Immature natural killer cell (primary cell): ENCODE data around the gene ARHGEF25. TPM values are rescaled to one million over a fixed set of nuclear protein-coding genes. Genes with fewer than 3 reads are reported as not detected.
"Not testable (repeated sequence)": the region's sequence is repeated elsewhere in the genome, so short reads cannot be mapped to it uniquely, and the experiment has no call there.

Source experiments
- DNase-seq, 3 donors: peaks; one replicate each; pipeline ENCODE4 v3.0.0; 2022; ENCODE audit warnings: mixed read lengths in 1 of 3
- H3K27ac Mint-ChIP-seq, 6 donors: one replicate each; pipeline ENCODE4 v1.8.0; 2020; ENCODE audit warnings: mixed read lengths in 6 of 6, mild to moderate bottlenecking in 5 of 6, inconsistent platforms in 4 of 6, moderate library complexity in 3 of 6
- H3K27me3 Mint-ChIP-seq, 3 donors: one replicate each; pipeline ENCODE4 v1.8.0; 2020 to 2021; ENCODE audit warnings: low read depth in 3 of 3, mild to moderate bottlenecking in 3 of 3, mixed read lengths in 3 of 3, moderate library complexity in 3 of 3, inconsistent platforms in 1 of 3
- H3K36me3 Mint-ChIP-seq, 3 donors: one replicate each; pipeline ENCODE4 v1.8.0; 2020; ENCODE audit warnings: mixed read lengths in 3 of 3, inconsistent platforms in 2 of 3, mild to moderate bottlenecking in 2 of 3
- H3K4me1 Mint-ChIP-seq, 2 donors: one replicate each; pipeline ENCODE4 v1.8.0; 2020; ENCODE audit warnings: inconsistent platforms in 2 of 2, mild to moderate bottlenecking in 2 of 2, mixed read lengths in 2 of 2, moderate library complexity in 1 of 2
- H3K4me3 Mint-ChIP-seq, 5 donors: one replicate each; pipeline ENCODE4 v1.8.0; 2020; ENCODE audit warnings: mild to moderate bottlenecking in 5 of 5, mixed read lengths in 5 of 5, inconsistent platforms in 3 of 5, moderate library complexity in 3 of 5
- H3K9me3 Mint-ChIP-seq, 6 donors: one replicate each; pipeline ENCODE4 v1.8.0; 2020; ENCODE audit warnings: mild to moderate bottlenecking in 6 of 6, mixed read lengths in 6 of 6, inconsistent platforms in 4 of 6, moderate library complexity in 3 of 6
- polyA plus RNA-seq, 3 donors: library from polyadenylated mRNA; unstranded; fragments of 300-500 nt; fragmentation: Illumina TruSeq; gene quantifications; one replicate each; pipeline ENCODE4 v1.2.3, GENCODE V29; 2021

The ARHGEF25 gene
- polyA plus RNA-seq, 3 donors from 2014 or later, result 0.27 TPM; not detected in 2

- Mint-ChIP-seq H3K9me3 (no peaks in the 10 kb centered on the region), H3K36me3 (no peaks in the 10 kb centered on the region), H3K27me3 (peaks cover 2 to 13% (median 2%) of the 10 kb centered on the region in 3 donors), H3K4me3 (no peak overlapping the region), H3K27ac (no peak overlapping the region), H3K4me1 (peaks cover 2 to 6% of the 10 kb centered on the region in 2 donors)
- no peak for DNase-seq
These were observed 31.4 kb upstream of the ARHGEF25 start for GRCh38 chr12:57579677-57580465.

GRCh38 chr12:57580466-57580795, 30.8 kb upstream of the ARHGEF25 start:
- Mint-ChIP-seq H3K36me3 (no peaks in the 10 kb centered on the region), H3K4me1 (peaks cover 2 to 6% of the 10 kb centered on the region in 2 donors), H3K27ac (no peak overlapping the region), H3K9me3 (no peaks in the 10 kb centered on the region), H3K27me3 (peaks cover 2 to 13% (median 4%) of the 10 kb centered on the region in 3 donors), H3K4me3 (no peak overlapping the region)
- no peak for DNase-seq

- Mint-ChIP-seq H3K9me3 (no peaks in the 10 kb centered on the region), H3K27me3 (peaks cover 3 to 5% (median 4%) of the 10 kb centered on the region in 3 donors), H3K4me1 (peaks cover 2 to 6% of the 10 kb centered on the region in 2 donors)
These were observed 29.4 kb upstream of the ARHGEF25 start for GRCh38 chr12:57581802-57582201.

GRCh38 chr12:57582440-57582839, 28.8 kb upstream of the ARHGEF25 start:
- Mint-ChIP-seq H3K36me3 (no peaks in the 10 kb centered on the region), H3K4me3 (no peak overlapping the region), H3K9me3 (no peaks in the 10 kb centered on the region), H3K27ac (no peak overlapping the region), H3K27me3 (peaks cover 3 to 5% (median 4%) of the 10 kb centered on the region in 3 donors), H3K4me1 (peaks cover 2 to 6% of the 10 kb centered on the region in 2 donors)
- no peak for DNase-seq

More at GRCh38 chr12:57581802-57582201, 29.4 kb upstream of the ARHGEF25 start:
- Mint-ChIP-seq H3K27ac (no peak overlapping the region), H3K36me3 (no peaks in the 10 kb centered on the region), H3K4me3 (no peak overlapping the region)
- DNase-seq, result no peak

- H3K4me3 Mint-ChIP-seq, result no peak overlapping the region
- H3K9me3 Mint-ChIP-seq, result no peaks in the 10 kb centered on the region
- H3K27me3 Mint-ChIP-seq, result peaks cover 3 to 5% (median 4%) of the 10 kb centered on the region in 3 donors
- no peaks in the 10 kb centered on the region for H3K36me3 Mint-ChIP-seq
- peak; percentile 80 to 83 (median 83) for DNase-seq
- peak overlapping the region in 4 of 6 donors; percentile 54 to 84 (median 63) for H3K27ac Mint-ChIP-seq
- peaks cover 2 to 6% of the 10 kb centered on the region in 2 donors for H3K4me1 Mint-ChIP-seq
These were observed 28.0 kb upstream of the ARHGEF25 start for GRCh38 chr12:57583008-57583831.

GRCh38 chr12:57584050-57584449, 27.2 kb upstream of the ARHGEF25 start:
- peak overlapping the region in 2 of 6 donors; percentile 13 to 51 for H3K27ac Mint-ChIP-seq
- no peak overlapping the region for H3K4me3 Mint-ChIP-seq
- H3K4me1 Mint-ChIP-seq, result peaks cover 2 to 6% of the 10 kb centered on the region in 2 donors

GRCh38 chr12:57584690-57585089, 26.5 kb upstream of the ARHGEF25 start:
- no peaks in the 10 kb centered on the region for H3K9me3 Mint-ChIP-seq
- H3K27me3 Mint-ChIP-seq, result peaks cover 3 to 5% (median 4%) of the 10 kb centered on the region in 3 donors
- H3K4me1 Mint-ChIP-seq, result peaks cover 2 to 6% of the 10 kb centered on the region in 2 donors
- DNase-seq, result no peak
- H3K27ac Mint-ChIP-seq, result peak overlapping the region in 1 of 6 donors; percentile 13
- no peak overlapping the region for H3K4me3 Mint-ChIP-seq
- H3K36me3 Mint-ChIP-seq, result no peaks in the 10 kb centered on the region

More at GRCh38 chr12:57584050-57584449, 27.2 kb upstream of the ARHGEF25 start:
- no peaks in the 10 kb centered on the region for H3K9me3 Mint-ChIP-seq
- no peak for DNase-seq
- peaks cover 3 to 5% (median 4%) of the 10 kb centered on the region in 3 donors for H3K27me3 Mint-ChIP-seq
- no peaks in the 10 kb centered on the region for H3K36me3 Mint-ChIP-seq

GRCh38 chr12:57585156-57585555, 26.1 kb upstream of the ARHGEF25 start:
- Mint-ChIP-seq H3K36me3 (no peaks in the 10 kb centered on the region), H3K4me1 (peaks cover 2 to 7% of the 10 kb centered on the region in 2 donors), H3K9me3 (no peaks in the 10 kb centered on the region), H3K27ac (peak overlapping the region in 2 of 6 donors; percentile 13 to 22), H3K27me3 (peaks cover 3 to 5% (median 4%) of the 10 kb centered on the region in 3 donors), H3K4me3 (no peak overlapping the region)
- no peak for DNase-seq

GRCh38 chr12:57586128-57586527, 25.1 kb upstream of the ARHGEF25 start:
- Mint-ChIP-seq H3K4me1 (peaks cover 9 to 15% of the 10 kb centered on the region in 2 donors), H3K4me3 (no peak overlapping the region), H3K27ac (no peak overlapping the region), H3K36me3 (no peaks in the 10 kb centered on the region), H3K9me3 (no peaks in the 10 kb centered on the region), H3K27me3 (peaks cover 3 to 10% (median 4%) of the 10 kb centered on the region in 3 donors)
- no peak for DNase-seq

GRCh38 chr12:57586832-57587429, 24.3 kb upstream of the ARHGEF25 start:
- no peaks in the 10 kb centered on the region for H3K9me3 Mint-ChIP-seq
- no peak overlapping the region for H3K4me3 Mint-ChIP-seq
- no peak for DNase-seq

GRCh38 chr12:57588951-57589610, 22.2 kb upstream of the ARHGEF25 start:
- H3K4me1 Mint-ChIP-seq, result peaks cover 33 to 39% of the 10 kb centered on the region in 2 donors
- H3K4me3 Mint-ChIP-seq, result peak overlapping the region in 1 of 5 donors; percentile 18
- H3K9me3 Mint-ChIP-seq, H3K27ac Mint-ChIP-seq, H3K36me3 Mint-ChIP-seq, DNase-seq: not testable (repeated sequence)
- H3K27me3 Mint-ChIP-seq, result peaks cover 2 to 13% (median 2%) of the 10 kb centered on the region in 3 donors

More at GRCh38 chr12:57586832-57587429, 24.3 kb upstream of the ARHGEF25 start:
- H3K36me3 Mint-ChIP-seq, result no peaks in the 10 kb centered on the region
- H3K27me3 Mint-ChIP-seq, result peaks cover 3 to 13% (median 4%) of the 10 kb centered on the region in 3 donors
- H3K4me1 Mint-ChIP-seq, result peaks cover 15 to 23% of the 10 kb centered on the region in 2 donors
- H3K27ac Mint-ChIP-seq, result no peak overlapping the region

- no peaks in the 10 kb centered on the region for H3K9me3 Mint-ChIP-seq
- no peaks in the 10 kb centered on the region for H3K36me3 Mint-ChIP-seq
- H3K4me3 Mint-ChIP-seq, result peak overlapping the region; percentile 90 to 94 (median 93)
- peaks cover 34 to 42% of the 10 kb centered on the region in 2 donors for H3K4me1 Mint-ChIP-seq
- DNase-seq, result no peak
- peak overlapping the region; percentile 85 to 94 (median 90) for H3K27ac Mint-ChIP-seq
- H3K27me3 Mint-ChIP-seq, result peaks cover 0 to 11% (median 0%) of the 10 kb centered on the region in 3 donors
These were observed 20.8 kb upstream of the ARHGEF25 start for GRCh38 chr12:57590479-57590863.
